IPS DF 19.7 (cell line): ENCODE results near the gene KDM2A.

Source experiments
- DNase-seq: peaks from one replicate; pipeline ENCODE4 v3.0.0-alpha.2; 2013; ENCODE audit warnings: low read depth, low spot score

The KDM2A gene

GRCh38 chr11:67284811-67285540 is 165.9 kb downstream of the KDM2A start:
- DNase-seq: no peak

- DNase-seq: no peak
These were observed 166.8 kb downstream of the KDM2A start for GRCh38 chr11:67285541-67286498.

GRCh38 chr11:67286621-67287333 is 167.7 kb downstream of the KDM2A start:
- no peak for DNase-seq

GRCh38 chr11:67287355-67288197 is 168.5 kb downstream of the KDM2A start:
- no peak for DNase-seq

- DNase-seq: no peak
These were observed 169.1 kb downstream of the KDM2A start for GRCh38 chr11:67288198-67288451.

- DNase-seq: no peak
These were observed 169.6 kb downstream of the KDM2A start for GRCh38 chr11:67288452-67289225.

- no peak for DNase-seq
These were observed 170.2 kb downstream of the KDM2A start, which contains the start of gene ANKRD13D for GRCh38 chr11:67289226-67289650. Gene ANKRD13D, plus strand, starts transcription at chr11:67289303. Its CDS starts 158 bp downstream, at chr11:67289461.

- DNase-seq: no peak
These were observed 170.8 kb downstream of the KDM2A start for GRCh38 chr11:67289651-67290479.

- no peak for DNase-seq
These were observed 171.7 kb downstream of the KDM2A start for GRCh38 chr11:67290801-67291200.

GRCh38 chr11:67291481-67292381 is 172.7 kb downstream of the KDM2A start:
- no peak for DNase-seq

GRCh38 chr11:67292671-67293070 is 173.6 kb downstream of the KDM2A start:
- no peak for DNase-seq

GRCh38 chr11:67293090-67293489 is 174.0 kb downstream of the KDM2A start:
- DNase-seq: no peak

GRCh38 chr11:67295846-67296245 is 176.8 kb downstream of the KDM2A start:
- no peak for DNase-seq

GRCh38 chr11:67298786-67299185 is 179.7 kb downstream of the KDM2A start:
- DNase-seq: no peak

- DNase-seq: no peak
These were observed 180.6 kb downstream of the KDM2A start for GRCh38 chr11:67299471-67300191.

- no peak for DNase-seq
These were observed 181.2 kb downstream of the KDM2A start for GRCh38 chr11:67300256-67300755.

- DNase-seq: no peak
These were observed 181.8 kb downstream of the KDM2A start for GRCh38 chr11:67300756-67301312.
